ENCODE data around the gene LGALS9B.
"Not testable (repeated sequence)": the region's sequence is repeated elsewhere in the genome, so short reads cannot be mapped to it uniquely, and the experiment has no call there.

GRCh38 chr17:20515099-20515498 is 47.8 kb upstream of the LGALS9B start:
- not testable (repeated sequence) for TF ChIP-seq CTCF, POLR2A (IDR thresholded peaks at IDR 0.05)
